Measurements from ENCODE around the gene TP53RK.

DNA sequence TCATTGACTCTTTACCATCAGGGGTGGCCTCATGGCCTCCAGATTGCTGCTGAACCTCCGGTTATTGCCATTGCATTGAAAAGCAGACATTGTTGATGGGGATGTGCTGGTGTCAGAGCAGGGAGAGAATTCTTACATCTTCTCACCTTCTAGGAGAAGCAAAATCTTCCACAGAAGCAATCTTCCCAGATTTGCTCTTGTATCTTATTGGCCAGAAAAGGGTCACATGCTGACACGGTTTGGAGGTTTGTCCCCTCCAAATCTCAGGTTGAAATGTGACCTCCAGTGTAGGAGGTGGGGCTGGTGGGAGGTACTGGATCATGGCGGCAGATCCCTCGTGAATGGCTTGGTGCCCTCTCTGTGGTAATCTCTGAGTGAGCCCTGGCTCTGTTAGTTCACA, 10.7 kb downstream of the TP53RK start:
- TF ChIP-seq POLR2A (IDR thresholded peaks at IDR 0.05; ENCODE audit: low read length) (no peak), GATA1 (IDR thresholded peaks at IDR 0.05; ENCODE audit: low read depth, low read length) (no peak)

All from erythroblast (primary cell).